Measurements from ENCODE around the gene JAKMIP2. TPM values are rescaled to one million over a fixed set of nuclear protein-coding genes. Genes with fewer than 3 reads are reported as not detected.
"Not testable (repeated sequence)": the region's sequence is repeated elsewhere in the genome, so short reads cannot be mapped to it uniquely, and the experiment has no call there.

Gene JAKMIP2
- total RNA-seq, 1 experiment from 2014 or later: not detected

DNA sequence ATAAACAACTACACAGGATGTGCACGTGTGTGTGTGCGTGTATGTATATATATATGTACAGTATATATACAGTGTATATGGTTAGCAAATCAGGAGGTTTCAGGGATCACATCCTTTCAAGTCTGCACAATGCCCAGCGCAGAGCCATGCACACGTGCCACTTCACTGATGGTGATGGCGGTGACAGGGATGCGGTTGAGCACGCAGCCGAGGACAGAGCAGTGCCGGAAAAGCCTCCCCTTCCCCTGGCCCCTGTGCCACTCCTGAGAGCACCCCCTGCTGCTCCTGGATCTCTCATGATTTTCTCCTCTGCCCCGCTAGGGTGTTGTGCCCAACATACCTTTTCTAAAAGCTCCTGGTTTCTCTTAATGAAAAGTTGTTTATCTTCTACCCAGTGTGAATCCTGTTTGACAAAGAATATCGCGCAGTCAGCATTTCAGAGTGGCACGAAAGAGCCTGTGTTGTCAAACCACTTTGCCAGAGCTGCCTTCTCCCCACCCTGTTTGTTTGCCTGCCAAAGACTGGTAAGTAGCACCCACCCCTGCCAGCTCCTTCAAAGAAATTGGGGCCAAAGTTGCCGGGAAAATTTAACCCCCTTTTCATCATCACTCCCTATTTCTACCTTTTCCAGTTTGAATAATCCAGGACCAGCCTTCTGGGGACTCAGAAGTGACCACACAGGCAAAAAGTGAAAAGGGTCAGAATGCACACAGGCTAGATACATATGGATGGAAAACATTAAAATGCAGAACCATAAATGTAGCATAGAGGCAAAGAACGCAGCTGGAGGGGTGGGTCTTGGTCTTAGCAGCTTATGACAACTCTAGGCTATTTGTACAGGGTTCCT lies 146.4 kb downstream of the JAKMIP2 start:
- H3K36me3 ChIP-seq (ENCODE audit: control insufficient read depth, insufficient read depth, low read length): no peaks in the 10 kb centered on the region
- ATAC-seq: no peak
- TF ChIP-seq POLR2AphosphoS5 (IDR thresholded peaks at IDR 0.05; ENCODE audit: low read depth, low read length) (no peak), TCF7L2 (IDR thresholded peaks at IDR 0.05; ENCODE audit: low read depth, low read length) (no peak), SIN3A (IDR thresholded peaks at IDR 0.05; ENCODE audit: borderline replicate concordance, insufficient read depth, low read depth, low read length) (no peak)
- TF ChIP-seq, protein P1, sequence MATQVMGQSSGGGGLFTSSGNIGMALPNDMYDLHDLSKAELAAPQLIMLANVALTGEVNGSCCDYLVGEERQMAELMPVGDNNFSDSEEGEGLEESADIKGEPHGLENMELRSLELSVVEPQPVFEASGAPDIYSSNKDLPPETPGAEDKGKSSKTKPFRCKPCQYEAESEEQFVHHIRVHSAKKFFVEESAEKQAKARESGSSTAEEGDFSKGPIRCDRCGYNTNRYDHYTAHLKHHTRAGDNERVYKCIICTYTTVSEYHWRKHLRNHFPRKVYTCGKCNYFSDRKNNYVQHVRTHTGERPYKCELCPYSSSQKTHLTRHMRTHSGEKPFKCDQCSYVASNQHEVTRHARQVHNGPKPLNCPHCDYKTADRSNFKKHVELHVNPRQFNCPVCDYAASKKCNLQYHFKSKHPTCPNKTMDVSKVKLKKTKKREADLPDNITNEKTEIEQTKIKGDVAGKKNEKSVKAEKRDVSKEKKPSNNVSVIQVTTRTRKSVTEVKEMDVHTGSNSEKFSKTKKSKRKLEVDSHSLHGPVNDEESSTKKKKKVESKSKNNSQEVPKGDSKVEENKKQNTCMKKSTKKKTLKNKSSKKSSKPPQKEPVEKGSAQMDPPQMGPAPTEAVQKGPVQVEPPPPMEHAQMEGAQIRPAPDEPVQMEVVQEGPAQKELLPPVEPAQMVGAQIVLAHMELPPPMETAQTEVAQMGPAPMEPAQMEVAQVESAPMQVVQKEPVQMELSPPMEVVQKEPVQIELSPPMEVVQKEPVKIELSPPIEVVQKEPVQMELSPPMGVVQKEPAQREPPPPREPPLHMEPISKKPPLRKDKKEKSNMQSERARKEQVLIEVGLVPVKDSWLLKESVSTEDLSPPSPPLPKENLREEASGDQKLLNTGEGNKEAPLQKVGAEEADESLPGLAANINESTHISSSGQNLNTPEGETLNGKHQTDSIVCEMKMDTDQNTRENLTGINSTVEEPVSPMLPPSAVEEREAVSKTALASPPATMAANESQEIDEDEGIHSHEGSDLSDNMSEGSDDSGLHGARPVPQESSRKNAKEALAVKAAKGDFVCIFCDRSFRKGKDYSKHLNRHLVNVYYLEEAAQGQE (IDR thresholded peaks at IDR 0.05; ENCODE audit: insufficient read depth in 1 of 2, low read depth in 2 of 2, low read length in 1 of 2): no peak
- TF ChIP-seq, protein P2, sequence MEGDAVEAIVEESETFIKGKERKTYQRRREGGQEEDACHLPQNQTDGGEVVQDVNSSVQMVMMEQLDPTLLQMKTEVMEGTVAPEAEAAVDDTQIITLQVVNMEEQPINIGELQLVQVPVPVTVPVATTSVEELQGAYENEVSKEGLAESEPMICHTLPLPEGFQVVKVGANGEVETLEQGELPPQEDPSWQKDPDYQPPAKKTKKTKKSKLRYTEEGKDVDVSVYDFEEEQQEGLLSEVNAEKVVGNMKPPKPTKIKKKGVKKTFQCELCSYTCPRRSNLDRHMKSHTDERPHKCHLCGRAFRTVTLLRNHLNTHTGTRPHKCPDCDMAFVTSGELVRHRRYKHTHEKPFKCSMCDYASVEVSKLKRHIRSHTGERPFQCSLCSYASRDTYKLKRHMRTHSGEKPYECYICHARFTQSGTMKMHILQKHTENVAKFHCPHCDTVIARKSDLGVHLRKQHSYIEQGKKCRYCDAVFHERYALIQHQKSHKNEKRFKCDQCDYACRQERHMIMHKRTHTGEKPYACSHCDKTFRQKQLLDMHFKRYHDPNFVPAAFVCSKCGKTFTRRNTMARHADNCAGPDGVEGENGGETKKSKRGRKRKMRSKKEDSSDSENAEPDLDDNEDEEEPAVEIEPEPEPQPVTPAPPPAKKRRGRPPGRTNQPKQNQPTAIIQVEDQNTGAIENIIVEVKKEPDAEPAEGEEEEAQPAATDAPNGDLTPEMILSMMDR (IDR thresholded peaks at IDR 0.05): no peak
- H3K27me3 ChIP-seq (ENCODE audit: control insufficient read depth, insufficient read depth, low read length): no peaks in the 10 kb centered on the region
- BruUV-seq (replicated peaks): no TSS peak
- ChIA-PET CTCF (no interaction called here), POLR2A (no interaction called here)
- DNase-seq (ENCODE audit: low read depth, low spot score): no peak
- H3K4me3 ChIP-seq (ENCODE audit: low read depth in 2 of 2, low read length in 2 of 2): no peak overlapping the region
- H3K9me3 ChIP-seq (ENCODE audit: control insufficient read depth, insufficient read depth, low read depth, low read length): no peaks in the 10 kb centered on the region
- H3K4me1 ChIP-seq (ENCODE audit: control insufficient read depth, insufficient read depth, low read length): no peaks in the 10 kb centered on the region
- no peak overlapping the region for H3K27ac ChIP-seq (ENCODE audit: low read length)
- in situ Hi-C loops (cut with HindIII; ENCODE audit: low pct_unique_long_range_greater_than_20kb, low sequenced_read_pairs) (no loop called here), intact Hi-C loops (cut with micrococcal nuclease; ENCODE audit: unreplicated experiment) (no loop called here)

DNA sequence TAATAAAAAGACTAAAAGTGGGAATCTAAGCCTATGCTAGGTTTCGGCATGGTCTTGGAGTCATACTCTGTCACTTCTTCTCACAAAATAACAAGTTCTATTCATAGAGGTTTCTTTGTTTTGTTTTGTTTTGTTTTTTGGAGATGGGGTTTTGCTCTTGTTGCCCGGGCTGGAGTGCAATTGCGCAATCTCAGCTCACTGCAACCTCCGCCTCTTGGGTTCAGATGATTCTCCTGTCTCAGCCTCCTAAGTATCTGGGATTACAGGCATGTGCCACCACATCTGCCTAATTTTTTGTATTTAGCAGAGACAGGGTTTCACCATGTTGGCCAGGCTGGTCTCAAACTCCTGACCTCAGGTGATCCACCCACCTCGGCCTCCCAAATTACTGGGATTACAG lies 147.1 kb downstream of the JAKMIP2 start:
- DNase-seq (ENCODE audit: low read depth, low spot score); H3K9me3 ChIP-seq (ENCODE audit: control insufficient read depth, insufficient read depth, low read depth, low read length); CTCF ChIA-PET; in situ Hi-C loops (cut with HindIII; ENCODE audit: low pct_unique_long_range_greater_than_20kb, low sequenced_read_pairs); BruUV-seq (replicated peaks); intact Hi-C loops (cut with micrococcal nuclease; ENCODE audit: unreplicated experiment); H3K27me3 ChIP-seq (ENCODE audit: control insufficient read depth, insufficient read depth, low read length); H3K4me1 ChIP-seq (ENCODE audit: control insufficient read depth, insufficient read depth, low read length); H3K36me3 ChIP-seq (ENCODE audit: control insufficient read depth, insufficient read depth, low read length); POLR2A ChIA-PET; H3K27ac ChIP-seq (ENCODE audit: low read length); ATAC-seq; H3K4me3 ChIP-seq (ENCODE audit: low read depth in 2 of 2, low read length in 2 of 2): not testable (repeated sequence)

DNA sequence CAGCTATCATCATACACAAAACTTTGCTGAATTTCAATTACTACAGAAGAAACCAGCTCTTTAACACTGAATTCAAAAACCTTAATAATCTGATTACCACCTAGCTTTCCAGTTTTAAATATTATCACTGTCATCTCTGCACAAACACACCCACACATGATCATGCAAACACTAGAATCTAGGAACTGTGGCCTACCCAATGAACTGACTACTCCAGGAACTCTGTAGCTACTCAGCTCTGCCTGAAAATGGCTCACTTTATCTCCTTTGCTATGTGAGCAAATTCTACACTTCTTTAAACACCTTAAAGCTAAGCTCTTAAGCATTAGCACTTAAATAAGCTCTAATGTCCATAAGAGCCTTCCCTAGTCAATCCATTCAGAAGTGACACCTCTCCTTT lies 149.4 kb downstream of the JAKMIP2 start:
- TF ChIP-seq, protein P2 (IDR thresholded peaks at IDR 0.05): no peak
- TF ChIP-seq, protein P1 (IDR thresholded peaks at IDR 0.05; ENCODE audit: insufficient read depth in 1 of 2, low read depth in 2 of 2, low read length in 1 of 2): no peak
- TF ChIP-seq SIN3A (IDR thresholded peaks at IDR 0.05; ENCODE audit: borderline replicate concordance, insufficient read depth, low read depth, low read length) (no peak), TCF7L2 (IDR thresholded peaks at IDR 0.05; ENCODE audit: low read depth, low read length) (no peak), POLR2AphosphoS5 (IDR thresholded peaks at IDR 0.05; ENCODE audit: low read depth, low read length) (no peak)
- no TSS peak for BruUV-seq (replicated peaks)
- intact Hi-C loops (cut with micrococcal nuclease; ENCODE audit: unreplicated experiment): no loop called here
- Histone ChIP-seq H3K4me1 (ENCODE audit: control insufficient read depth, insufficient read depth, low read length) (no peaks in the 10 kb centered on the region), H3K4me3 (ENCODE audit: low read depth in 2 of 2, low read length in 2 of 2) (no peak overlapping the region), H3K36me3 (ENCODE audit: control insufficient read depth, insufficient read depth, low read length) (no peaks in the 10 kb centered on the region), H3K9me3 (ENCODE audit: control insufficient read depth, insufficient read depth, low read depth, low read length) (no peaks in the 10 kb centered on the region), H3K27me3 (ENCODE audit: control insufficient read depth, insufficient read depth, low read length) (no peaks in the 10 kb centered on the region), H3K27ac (ENCODE audit: low read length) (no peak overlapping the region)
- CTCF ChIA-PET: no interaction called here
- POLR2A ChIA-PET: no interaction called here
- in situ Hi-C loops (cut with HindIII; ENCODE audit: low pct_unique_long_range_greater_than_20kb, low sequenced_read_pairs): no loop called here
- DNase-seq (ENCODE audit: low read depth, low spot score) (no peak), ATAC-seq (no peak)

All from Panc1 (cell line).